Dermis microvascular lymphatic vessel endothelial cell (primary cell): ENCODE data around the gene AMOTL1. TPM values are rescaled to one million over a fixed set of nuclear protein-coding genes. Genes with fewer than 3 reads are reported as not detected.
"Not testable (repeated sequence)": the region's sequence is repeated elsewhere in the genome, so short reads cannot be mapped to it uniquely, and the experiment has no call there.

Experiments used
- DNase-seq, 2 donors: peaks; one replicate each; pipeline versions ENCODE4 v3.0.0 to v3.0.0-alpha.2; 2010; ENCODE audit warnings: low read depth in 2 of 2
- total RNA-seq: library from RNA; depleted of rRNA; stranded (reverse); fragments of >200 nt; gene quantifications from 2 replicates; pipeline ENCODE4 v1.2.1, GENCODE V29; 2014

The AMOTL1 gene
- total RNA-seq, 1 donor from 2014 or later: 39.8 TPM

DNA sequence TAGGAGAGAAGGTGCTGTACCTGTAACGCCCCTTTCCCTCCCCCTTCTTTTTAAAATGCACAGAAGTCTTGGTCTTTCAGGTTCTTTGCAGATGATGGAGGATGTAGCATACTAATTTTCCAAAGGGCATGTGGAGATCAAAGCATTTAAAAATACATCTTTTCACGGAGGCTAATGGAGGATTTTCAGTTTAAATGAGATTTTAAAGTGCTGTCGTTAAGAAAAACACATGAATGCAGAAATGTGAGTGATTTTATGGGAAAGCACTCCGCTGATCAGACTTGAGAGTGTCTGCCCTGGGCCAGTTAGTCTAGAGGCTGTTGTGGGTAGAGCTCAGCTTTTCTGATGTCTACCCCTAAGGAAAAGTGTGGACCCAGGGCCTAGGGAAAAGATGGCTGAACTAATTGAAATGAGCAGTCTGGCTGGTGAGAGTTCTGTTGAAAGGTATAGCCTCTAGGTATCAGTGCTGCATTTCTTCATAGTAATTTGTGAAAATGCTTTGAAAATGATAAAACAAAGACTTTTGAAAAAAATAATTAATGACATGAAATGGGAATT is 2.5 kb downstream of the AMOTL1 start:
- no peak for DNase-seq

DNA sequence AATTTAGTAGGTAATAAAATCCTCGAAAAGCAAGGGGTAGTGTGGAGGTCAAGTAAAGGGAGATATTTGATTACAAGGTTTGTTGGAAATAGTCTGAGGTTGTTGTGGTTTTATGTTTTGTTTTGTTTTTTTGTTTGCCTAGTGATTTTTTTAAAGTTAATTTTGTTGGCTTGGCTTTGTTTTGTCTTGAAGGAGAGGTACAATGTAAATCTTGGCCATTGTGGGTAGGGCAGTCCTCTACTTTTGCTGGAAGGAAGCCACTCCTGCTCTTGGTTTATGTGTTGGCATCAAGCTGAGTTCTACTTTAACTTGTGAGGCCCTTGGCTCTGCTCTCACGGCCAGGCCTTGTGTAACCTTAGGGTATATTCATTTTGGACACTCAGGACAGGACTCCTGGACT is 3.2 kb downstream of the AMOTL1 start:
- no peak for DNase-seq

DNA sequence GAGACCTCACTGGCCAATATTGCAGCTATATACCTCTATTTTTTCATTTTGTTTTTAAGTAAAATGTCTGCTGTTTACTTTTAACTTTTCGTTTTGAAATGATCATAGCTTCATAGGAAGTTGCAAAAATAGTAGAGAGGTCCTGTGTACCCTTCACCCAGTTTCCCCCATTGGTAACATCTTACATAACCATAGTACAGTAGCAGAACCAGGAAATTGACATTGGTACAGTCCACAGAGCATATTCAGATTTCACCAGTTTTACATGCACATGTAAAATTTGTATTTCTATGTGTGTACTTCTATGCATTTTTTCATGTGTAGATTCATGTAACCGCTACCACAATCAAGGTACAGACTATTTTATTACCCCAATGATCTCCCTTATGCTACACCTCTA is 3.8 kb downstream of the AMOTL1 start:
- no peak for DNase-seq

GRCh38 chr11:94773842-94774241 is 5.7 kb downstream of the AMOTL1 start:
- DNase-seq: no peak

DNA sequence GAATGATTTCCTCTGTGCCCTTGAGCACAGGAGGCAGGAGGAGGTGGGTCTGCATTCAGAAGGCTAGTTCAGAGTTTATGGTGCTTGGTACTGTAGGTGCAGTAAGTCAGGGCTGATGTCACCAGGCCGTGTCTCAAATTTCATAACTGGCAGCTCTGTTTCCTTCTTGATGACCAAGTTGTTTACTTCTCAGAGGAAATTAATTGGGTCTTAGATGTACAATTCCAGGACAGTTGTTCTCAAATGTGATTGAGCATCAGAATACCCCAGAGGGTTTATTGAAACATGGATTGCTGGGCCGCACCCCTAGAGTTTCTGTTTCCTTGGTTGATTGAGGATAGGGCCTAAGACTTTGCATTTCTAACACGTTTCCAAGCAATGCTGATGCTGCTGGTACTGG is 6.2 kb downstream of the AMOTL1 start:
- peak in 1 of 2 donors; percentile 30 for DNase-seq

DNA sequence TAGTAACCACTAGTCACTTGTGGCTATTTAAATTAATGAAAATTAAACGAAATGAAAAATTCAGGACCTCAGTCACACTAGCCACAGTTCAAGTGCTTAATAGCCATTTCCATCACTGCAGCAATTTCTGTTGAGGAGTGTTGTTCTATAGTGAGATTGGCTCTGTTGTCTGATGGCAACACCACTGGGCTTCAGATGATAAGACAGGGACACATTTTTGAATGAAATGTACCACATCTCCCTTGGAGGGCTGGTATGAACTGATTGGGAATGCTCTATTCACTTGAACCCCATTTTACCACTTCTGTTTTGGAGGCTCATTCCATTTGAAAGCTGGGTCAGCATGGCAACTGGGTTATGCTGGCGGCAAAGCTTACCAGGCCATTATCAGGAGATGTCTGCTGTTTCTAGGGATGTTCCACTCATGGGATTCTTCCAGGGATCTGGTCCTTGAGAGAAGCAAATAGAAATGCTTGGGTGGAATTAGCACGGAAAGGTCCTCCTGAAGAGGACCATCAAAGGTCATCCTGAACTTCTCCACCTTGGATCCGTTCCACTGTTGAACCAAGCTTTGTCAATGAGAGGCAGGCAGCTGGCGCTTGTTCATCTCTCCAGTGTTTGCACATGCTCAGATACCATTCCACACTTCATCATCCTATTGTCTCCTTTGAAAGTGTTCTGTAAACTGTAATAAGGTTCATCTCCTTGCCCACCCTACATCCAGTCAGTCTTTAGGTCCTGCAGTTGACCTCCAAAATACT is 7.6 kb downstream of the AMOTL1 start:
- DNase-seq: no peak

- peak in 1 of 2 donors; percentile 49 for DNase-seq
Measured at GRCh38 chr11:94776351-94777321, 8.5 kb downstream of the AMOTL1 start.

- no peak for DNase-seq
Measured at GRCh38 chr11:94780432-94780831, 12.3 kb downstream of the AMOTL1 start.

DNA sequence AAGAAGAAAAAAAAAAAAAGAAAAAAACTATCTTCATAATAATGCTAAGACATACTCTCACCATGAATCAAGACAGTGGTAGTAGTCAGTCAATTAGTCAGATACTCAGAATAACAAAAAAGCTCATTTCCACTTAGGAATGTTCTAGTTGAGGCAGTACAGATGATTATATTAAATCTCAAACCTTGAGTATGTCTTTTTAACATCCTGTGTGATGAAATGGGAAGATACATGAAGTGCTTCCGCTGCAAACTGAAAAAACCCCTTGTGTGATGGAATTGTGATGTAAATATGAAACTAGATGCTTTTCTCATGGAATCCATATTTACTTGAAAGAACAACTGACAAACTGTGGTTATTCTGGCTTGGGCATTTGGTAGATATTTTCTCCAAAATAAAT is 13.7 kb downstream of the AMOTL1 start:
- DNase-seq: no peak

DNA sequence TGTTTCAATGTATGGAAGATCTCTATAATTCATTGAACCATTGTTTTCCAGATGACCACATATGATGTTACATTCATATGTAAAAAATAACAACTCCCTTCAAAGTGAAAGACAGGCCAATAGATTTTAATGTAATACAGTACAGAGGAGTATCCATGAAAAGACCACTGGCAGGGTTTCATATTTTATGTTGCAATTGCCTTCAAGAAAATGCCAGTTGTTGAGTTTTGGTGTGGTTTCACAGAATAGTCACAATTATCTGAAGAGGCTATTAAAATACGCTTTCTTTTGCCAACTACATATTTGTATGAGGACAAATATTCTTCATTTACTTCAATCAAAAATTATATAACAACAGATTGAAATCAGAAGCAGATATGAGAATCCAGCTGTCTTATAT is 14.3 kb downstream of the AMOTL1 start:
- DNase-seq: no peak

GRCh38 chr11:94784884-94785283 is 16.7 kb downstream of the AMOTL1 start:
- DNase-seq: peak in 1 of 2 donors; percentile 32

GRCh38 chr11:94785509-94785908 is 17.4 kb downstream of the AMOTL1 start:
- DNase-seq: peak in 1 of 2 donors; percentile 68

DNA sequence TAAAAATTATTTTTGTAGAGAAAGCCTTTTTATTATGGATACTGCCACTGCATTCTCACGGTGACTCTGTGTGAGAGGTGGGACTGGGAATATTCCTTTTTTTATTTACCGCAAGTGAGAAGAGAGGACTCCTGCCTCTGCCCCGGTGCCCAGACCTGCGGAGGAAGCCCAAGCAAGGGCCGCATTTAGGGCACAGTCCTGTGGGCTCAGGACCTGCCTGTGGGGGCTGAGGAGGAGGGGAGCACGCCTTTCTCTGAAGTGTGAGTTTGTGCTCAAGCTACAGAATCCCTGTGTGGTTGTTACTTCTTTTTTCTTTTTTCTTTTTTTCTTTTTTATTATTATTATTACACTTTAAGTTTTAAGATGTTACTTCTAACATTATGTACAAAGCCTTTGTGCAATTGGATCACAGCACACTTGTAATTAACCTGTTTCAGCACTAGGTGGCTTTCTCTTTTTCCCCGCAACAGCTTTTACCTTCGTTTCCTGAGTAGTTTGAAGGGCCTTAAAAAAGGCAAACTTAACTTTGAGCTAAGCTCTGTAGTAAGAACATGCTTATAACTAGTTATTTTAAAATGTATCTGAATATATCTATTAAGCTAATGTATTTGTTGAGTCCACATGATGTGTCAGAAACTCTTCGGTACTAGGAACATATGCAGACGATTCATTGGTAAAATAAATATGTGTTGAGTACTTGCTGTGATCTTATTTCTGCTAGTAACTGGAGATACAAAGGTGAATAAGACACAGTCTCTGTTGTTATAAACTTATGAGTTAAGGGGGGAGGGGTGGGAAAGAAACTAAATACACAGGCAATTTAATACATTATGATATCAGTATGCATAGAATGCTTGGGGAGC is 18.3 kb downstream of the AMOTL1 start:
- DNase-seq: peak in 1 of 2 donors; percentile 65

DNA sequence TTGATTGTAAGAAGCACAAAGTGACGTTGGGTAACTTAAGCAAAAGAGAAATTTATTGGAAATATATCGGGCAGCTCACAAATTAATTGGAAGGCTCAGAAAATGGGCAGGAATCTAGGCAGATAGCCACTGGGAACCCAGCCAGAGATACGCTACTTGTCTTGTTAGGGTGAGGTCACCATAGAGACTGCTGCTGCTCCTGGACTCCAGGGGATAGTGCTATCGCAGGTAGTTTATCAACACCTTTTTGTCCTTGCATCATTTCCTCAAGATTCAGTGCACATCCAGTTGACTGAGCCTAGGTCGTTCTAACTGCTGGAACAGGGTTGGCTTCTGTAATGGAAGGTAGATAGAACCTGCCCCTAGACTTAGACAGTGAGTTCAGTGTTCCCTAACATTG is 19.6 kb downstream of the AMOTL1 start:
- DNase-seq: no peak

- DNase-seq: no peak
Measured at GRCh38 chr11:94788396-94788795, 20.2 kb downstream of the AMOTL1 start.

- no peak for DNase-seq
Measured at GRCh38 chr11:94790197-94790596, 22.0 kb downstream of the AMOTL1 start.

DNA sequence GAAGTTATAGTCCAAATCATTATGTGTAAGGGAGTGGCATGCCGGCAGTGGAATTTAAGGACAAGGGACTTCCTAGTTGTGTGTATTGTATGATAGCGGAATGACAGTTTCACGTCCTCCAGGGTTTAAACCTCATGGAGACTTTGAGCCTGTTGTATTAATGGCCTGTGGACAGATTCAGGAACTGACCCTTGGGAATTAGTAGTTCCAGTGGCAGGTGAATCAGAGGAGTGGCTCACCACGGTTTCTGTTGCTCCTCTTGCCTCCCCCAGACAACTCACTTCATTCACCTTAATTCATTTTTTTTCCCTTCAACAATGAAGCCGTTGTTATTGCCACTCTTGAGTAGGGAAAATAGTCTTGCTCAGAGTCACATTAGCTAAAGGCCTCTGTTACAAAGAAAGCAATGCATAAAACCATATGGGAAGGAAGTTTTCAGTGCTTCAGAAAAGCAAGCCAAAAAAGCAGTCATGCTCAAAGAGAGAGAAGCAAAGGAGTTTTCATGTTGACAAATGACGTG is 22.6 kb downstream of the AMOTL1 start:
- no peak for DNase-seq

GRCh38 chr11:94791216-94791889 is 23.2 kb downstream of the AMOTL1 start:
- no peak for DNase-seq

DNA sequence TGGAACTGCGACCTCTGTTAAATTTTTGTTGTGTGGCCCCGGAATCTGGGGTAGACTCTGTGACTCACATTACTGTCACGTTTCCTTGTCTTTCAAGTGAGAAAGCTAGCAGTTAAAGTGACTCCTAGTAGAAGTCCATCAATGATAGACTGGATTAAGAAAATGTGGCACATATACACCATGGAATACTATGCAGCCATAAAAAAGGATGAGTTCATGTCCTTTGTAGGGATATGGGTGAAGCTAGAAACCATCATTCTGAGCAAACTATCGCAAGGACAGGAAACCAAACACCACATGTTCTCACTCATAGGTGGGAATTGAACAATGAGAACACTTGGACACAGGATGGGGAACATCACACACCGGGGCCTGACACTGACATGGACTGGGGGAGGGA is 23.8 kb downstream of the AMOTL1 start:
- DNase-seq: not testable (repeated sequence)

GRCh38 chr11:94792451-94792850 is 24.3 kb downstream of the AMOTL1 start:
- DNase-seq: no peak
